ENCODE results near the gene ZCWPW1.

DNA sequence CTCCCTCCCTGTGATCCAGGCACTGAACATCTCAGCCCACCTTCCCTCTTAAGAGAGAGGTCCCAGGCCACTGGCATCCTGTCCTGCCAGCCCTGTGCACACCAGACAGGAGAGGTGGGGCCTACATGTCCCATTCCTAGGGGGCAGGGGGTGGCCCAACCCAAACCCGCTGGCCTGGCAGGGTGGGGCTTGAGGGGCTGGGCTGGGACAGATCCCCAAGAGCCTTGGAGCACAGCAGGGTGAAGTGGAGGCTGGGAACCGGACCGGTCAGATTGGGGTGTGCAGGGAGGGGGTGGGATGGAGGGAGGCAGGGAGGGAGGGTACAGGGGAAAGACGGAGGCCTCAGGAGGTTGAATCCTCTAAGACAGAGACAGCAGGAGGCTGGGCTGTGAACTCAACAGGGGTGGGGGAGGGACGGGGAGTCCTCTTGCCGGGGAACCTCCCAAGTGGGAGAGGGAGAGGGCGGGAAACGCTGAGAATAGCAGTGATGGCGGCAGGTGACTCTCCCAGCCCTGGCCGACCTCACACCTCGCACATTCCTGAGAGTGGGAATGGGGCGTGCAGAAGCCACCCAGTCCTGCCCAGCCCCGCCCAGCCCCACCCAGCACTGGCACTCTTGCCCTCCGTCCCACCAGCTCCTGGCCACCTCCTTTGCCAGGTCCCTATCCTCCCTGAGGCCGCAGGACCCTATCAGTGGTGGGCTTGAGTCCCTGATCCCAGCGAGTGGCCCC is 43.8 kb upstream of the ZCWPW1 start:
- TF ChIP-seq POLR2A (IDR thresholded peaks at IDR 0.05) (no peak), CTCF (IDR thresholded peaks at IDR 0.05) (no peak)
